Stomach (tissue), 4 donors: ENCODE data around the gene MYD88.

Source experiments
- POLR2A ChIP-seq, 4 donors: fragments of 450-650 bp; IDR thresholded peaks; one replicate each; pipeline ENCODE4 v1.6.1; 2016; ENCODE audit warnings: antibody characterized with exemption in 4 of 4, control low read depth in 2 of 4, mild to moderate bottlenecking in 1 of 4, moderate library complexity in 1 of 4
- TF ChIP-seq, protein P1 (sequence below), 7 experiments: fragments of 450-650 bp in 4 of 7; fragments of 200-600 bp in 3 of 7; sonication (generic) in 3 of 7; IDR thresholded peaks; one replicate each; pipeline ENCODE4 v1.5.1; 2016 to 2019; ENCODE audit warnings: antibody characterized with exemption in 7 of 7, control low read depth in 2 of 7, mild to moderate bottlenecking in 1 of 7

DNA sequence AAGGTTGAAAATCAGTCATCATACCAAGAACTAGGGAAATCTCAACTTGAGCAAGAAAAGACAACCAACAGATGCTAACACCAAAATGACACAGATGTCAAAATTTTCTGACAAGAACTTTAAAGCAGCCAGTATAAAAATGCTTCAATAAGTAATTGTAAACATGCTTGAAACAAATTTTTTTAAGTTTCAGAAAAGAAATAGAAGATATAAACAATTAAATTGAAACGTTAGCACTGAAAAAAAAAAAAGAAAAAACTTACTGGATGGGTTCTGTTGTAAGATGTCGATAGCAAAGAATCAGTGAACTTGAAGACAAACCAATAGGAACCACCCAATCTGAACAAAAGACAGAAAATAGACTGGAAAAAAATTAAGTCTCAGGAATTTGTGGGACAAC, 8.0 kb downstream of the MYD88 start:
- TF ChIP-seq, protein P1, sequence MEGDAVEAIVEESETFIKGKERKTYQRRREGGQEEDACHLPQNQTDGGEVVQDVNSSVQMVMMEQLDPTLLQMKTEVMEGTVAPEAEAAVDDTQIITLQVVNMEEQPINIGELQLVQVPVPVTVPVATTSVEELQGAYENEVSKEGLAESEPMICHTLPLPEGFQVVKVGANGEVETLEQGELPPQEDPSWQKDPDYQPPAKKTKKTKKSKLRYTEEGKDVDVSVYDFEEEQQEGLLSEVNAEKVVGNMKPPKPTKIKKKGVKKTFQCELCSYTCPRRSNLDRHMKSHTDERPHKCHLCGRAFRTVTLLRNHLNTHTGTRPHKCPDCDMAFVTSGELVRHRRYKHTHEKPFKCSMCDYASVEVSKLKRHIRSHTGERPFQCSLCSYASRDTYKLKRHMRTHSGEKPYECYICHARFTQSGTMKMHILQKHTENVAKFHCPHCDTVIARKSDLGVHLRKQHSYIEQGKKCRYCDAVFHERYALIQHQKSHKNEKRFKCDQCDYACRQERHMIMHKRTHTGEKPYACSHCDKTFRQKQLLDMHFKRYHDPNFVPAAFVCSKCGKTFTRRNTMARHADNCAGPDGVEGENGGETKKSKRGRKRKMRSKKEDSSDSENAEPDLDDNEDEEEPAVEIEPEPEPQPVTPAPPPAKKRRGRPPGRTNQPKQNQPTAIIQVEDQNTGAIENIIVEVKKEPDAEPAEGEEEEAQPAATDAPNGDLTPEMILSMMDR (IDR thresholded peaks at IDR 0.05): no peak
- TF ChIP-seq POLR2A (IDR thresholded peaks at IDR 0.05): no peak
